Mesenchymal stem cell (in vitro differentiated cells and primary cell): ENCODE results near the gene LYRM9.
"Not testable (repeated sequence)": the region's sequence is repeated elsewhere in the genome, so short reads cannot be mapped to it uniquely, and the experiment has no call there.

Experiments
- DNase-seq: peaks from one replicate; pipeline ENCODE4 v3.0.0-alpha.2; 2013
- H2AFZ ChIP-seq: one replicate; pipeline ENCODE4 v1.6.1; 2013; ENCODE audit warnings: low read depth, mild to moderate bottlenecking, control low read depth, inconsistent platforms, low read length, moderate library complexity
- H2AK5ac ChIP-seq: 2 replicates; pipeline ENCODE4 v1.6.1; 2013; ENCODE audit warnings: low read length, moderate library complexity, mild to moderate bottlenecking, inconsistent platforms; ENCODE audit not compliant: severe bottlenecking
- H2BK120ac ChIP-seq: one replicate; pipeline ENCODE4 v1.6.1; 2013; ENCODE audit warnings: low read depth, mild to moderate bottlenecking, inconsistent platforms, low read length, moderate library complexity
- H2BK12ac ChIP-seq, 2 experiments: one replicate each; pipeline ENCODE4 v1.6.1; 2013; ENCODE audit warnings: inconsistent platforms in 2 of 2, low read length in 2 of 2, mild to moderate bottlenecking in 2 of 2, moderate library complexity in 2 of 2, control low read depth in 1 of 2
- H2BK15ac ChIP-seq: one replicate; pipeline ENCODE4 v1.6.1; 2013; ENCODE audit warnings: mild to moderate bottlenecking, low read depth, inconsistent platforms; ENCODE audit not compliant: poor library complexity, severe bottlenecking
- H2BK5ac ChIP-seq: 2 replicates; pipeline ENCODE4 v1.6.1; 2013; ENCODE audit warnings: low read depth, mild to moderate bottlenecking, low read length, control low read depth, inconsistent platforms; ENCODE audit not compliant: poor library complexity, severe bottlenecking
- H3K14ac ChIP-seq, 2 experiments: one replicate each; pipeline ENCODE4 v1.6.1; 2013; ENCODE audit warnings: inconsistent platforms in 2 of 2, low read length in 2 of 2, control low read depth in 1 of 2, mild to moderate bottlenecking in 1 of 2, moderate library complexity in 1 of 2
- H3K18ac ChIP-seq, 2 experiments: one replicate each; pipeline ENCODE4 v1.6.1; 2013; ENCODE audit warnings: inconsistent platforms in 2 of 2, low read length in 2 of 2, control low read depth in 1 of 2, low read depth in 1 of 2, mild to moderate bottlenecking in 1 of 2
- H3K23ac ChIP-seq, 2 experiments: one replicate each; pipeline ENCODE4 v1.6.1; 2013; ENCODE audit warnings: inconsistent platforms in 2 of 2, low read length in 2 of 2, mild to moderate bottlenecking in 2 of 2, moderate library complexity in 2 of 2, control low read depth in 1 of 2
- H3K27ac ChIP-seq: 2 replicates; pipeline ENCODE4 v1.5.1; 2013; ENCODE audit warnings: mild to moderate bottlenecking, moderate library complexity, low read length, control low read depth, inconsistent platforms; ENCODE audit not compliant: poor library complexity, severe bottlenecking
- H3K27me3 ChIP-seq, 2 experiments: 2 replicates each; pipeline versions ENCODE4 v1.6.1 to v1.7.0; 2013; ENCODE audit warnings: low read length in 2 of 2, mild to moderate bottlenecking in 2 of 2, moderate library complexity in 2 of 2, control low read depth in 1 of 2, inconsistent platforms in 1 of 2; ENCODE audit not compliant: control insufficient read depth in 1 of 2, insufficient read depth in 1 of 2
- H3K36me3 ChIP-seq, 2 experiments: 2 replicates each; pipeline versions ENCODE4 v1.6.1 to v1.7.0; 2013; ENCODE audit warnings: low read length in 2 of 2, control low read depth in 1 of 2, inconsistent platforms in 1 of 2, low read depth in 1 of 2, mild to moderate bottlenecking in 1 of 2; ENCODE audit not compliant: insufficient read depth in 2 of 2, control insufficient read depth in 1 of 2
- H3K4ac ChIP-seq, 2 experiments: one replicate each; pipeline ENCODE4 v1.6.1; 2013; ENCODE audit warnings: inconsistent platforms in 2 of 2, low read length in 2 of 2, mild to moderate bottlenecking in 2 of 2, moderate library complexity in 2 of 2, control low read depth in 1 of 2, low read depth in 1 of 2
- H3K4me1 ChIP-seq: 2 replicates; pipeline ENCODE4 v1.6.1; 2013; ENCODE audit warnings: low read depth, low read length, control low read depth; ENCODE audit not compliant: control insufficient read depth, insufficient read depth
- H3K4me2 ChIP-seq: 2 replicates; pipeline ENCODE4 v1.6.1; 2013; ENCODE audit warnings: low read length, mild to moderate bottlenecking, inconsistent platforms; ENCODE audit not compliant: poor library complexity, severe bottlenecking
- H3K4me3 ChIP-seq, 2 experiments: 2 replicates each; pipeline versions ENCODE4 v1.5.1 to v1.7.0; 2013; ENCODE audit warnings: low read length in 2 of 2, mild to moderate bottlenecking in 2 of 2, control low read depth in 1 of 2, low read depth in 1 of 2; ENCODE audit not compliant: insufficient read depth in 1 of 2
- H3K79me1 ChIP-seq: replicated peaks from 2 replicates; pipeline ENCODE4 v1.6.1; 2013; ENCODE audit warnings: mild to moderate bottlenecking, control low read depth, low read length, inconsistent platforms; ENCODE audit not compliant: poor library complexity, severe bottlenecking
- H3K9ac ChIP-seq: 2 replicates; pipeline ENCODE4 v1.7.0; 2013; ENCODE audit warnings: mild to moderate bottlenecking, low read length, moderate library complexity
- H3K9me3 ChIP-seq: 2 replicates; pipeline ENCODE4 v1.7.0; 2013; ENCODE audit warnings: mild to moderate bottlenecking, low read length; ENCODE audit not compliant: control insufficient read depth
- H4K8ac ChIP-seq: one replicate; pipeline ENCODE4 v1.6.1; 2013; ENCODE audit warnings: inconsistent platforms, mild to moderate bottlenecking, low read length, moderate library complexity
- H4K91ac ChIP-seq: one replicate; pipeline ENCODE4 v1.6.1; 2013; ENCODE audit warnings: mild to moderate bottlenecking, low read length, inconsistent platforms
- WGBS: methylation state at CpG from one replicate; pipeline ENCODE4 v1.1.7; 2013; ENCODE audit warnings: mixed read lengths; 5-methylcytosine and 5-hydroxymethylcytosine counted together

The LYRM9 gene

GRCh38 chr17:27888067-27888466 is 5.1 kb downstream of the LYRM9 start:
- H2BK120ac ChIP-seq = no peak overlapping the region
- 95% methylated on average over 2 of the region's 2 CpGs for WGBS
- no peaks in the 10 kb centered on the region for H3K27me3 ChIP-seq
- no peak overlapping the region for H4K8ac ChIP-seq
- no peak overlapping the region for H3K18ac ChIP-seq
- H3K23ac ChIP-seq = no peak overlapping the region
- H3K27ac ChIP-seq = no peak overlapping the region
- H3K9me3 ChIP-seq = no peaks in the 10 kb centered on the region
- H2BK15ac ChIP-seq = no peak overlapping the region
- H2BK12ac ChIP-seq = no peak overlapping the region
- peaks cover 9% of the 10 kb centered on the region for H3K4me1 ChIP-seq
- no peak overlapping the region for H3K4me2 ChIP-seq
- DNase-seq = no peak
- no peak overlapping the region for H4K91ac ChIP-seq
- H3K14ac ChIP-seq = no peak overlapping the region
- peak overlapping the region; percentile 69 for H2AK5ac ChIP-seq
- no peak overlapping the region for H3K9ac ChIP-seq
- H3K4me3 ChIP-seq = no peak overlapping the region
- H3K79me1 ChIP-seq = no peaks in the 10 kb centered on the region
- H2BK5ac ChIP-seq = no peak overlapping the region
- H3K4ac ChIP-seq = no peak overlapping the region
- peaks cover 0 to 4% of the 10 kb centered on the region in 2 experiments for H3K36me3 ChIP-seq
- no peak overlapping the region for H2AFZ ChIP-seq

- not testable (repeated sequence) for H3K14ac ChIP-seq, DNase-seq, H2BK5ac ChIP-seq, H4K91ac ChIP-seq, H3K36me3 ChIP-seq, H3K27me3 ChIP-seq, H4K8ac ChIP-seq, H2AFZ ChIP-seq, H3K18ac ChIP-seq, H3K4me2 ChIP-seq, H3K27ac ChIP-seq, H3K9ac ChIP-seq, H2AK5ac ChIP-seq, H2BK120ac ChIP-seq, H3K4me3 ChIP-seq, H3K4ac ChIP-seq, H2BK15ac ChIP-seq, H3K79me1 ChIP-seq, H3K23ac ChIP-seq, H2BK12ac ChIP-seq, H3K9me3 ChIP-seq
- peaks cover 14% of the 10 kb centered on the region for H3K4me1 ChIP-seq
- 87% methylated on average over 8 of the region's 8 CpGs for WGBS
These were observed 6.7 kb downstream of the LYRM9 start for GRCh38 chr17:27886348-27886906.

GRCh38 chr17:27882162-27882840 is 10.9 kb downstream of the LYRM9 start:
- H3K4ac ChIP-seq = no peak overlapping the region
- peaks cover 7 to 11% of the 10 kb centered on the region in 2 experiments for H3K36me3 ChIP-seq
- H3K9me3 ChIP-seq = no peaks in the 10 kb centered on the region
- no peak overlapping the region for H3K4me2 ChIP-seq
- no peak overlapping the region for H2BK5ac ChIP-seq
- H3K18ac ChIP-seq = no peak overlapping the region
- no peaks in the 10 kb centered on the region for H3K79me1 ChIP-seq
- H3K4me3 ChIP-seq = no peak overlapping the region
- DNase-seq = no peak
- H3K4me1 ChIP-seq = peaks cover 6% of the 10 kb centered on the region
- no peak overlapping the region for H3K27ac ChIP-seq
- H2BK120ac ChIP-seq = no peak overlapping the region
- H2BK15ac ChIP-seq = no peak overlapping the region
- no peak overlapping the region for H2AK5ac ChIP-seq
- H2AFZ ChIP-seq = no peak overlapping the region
- H4K91ac ChIP-seq = no peak overlapping the region
- H3K9ac ChIP-seq = no peak overlapping the region
- no peak overlapping the region for H4K8ac ChIP-seq
- H3K23ac ChIP-seq = no peak overlapping the region
- no peak overlapping the region for H3K14ac ChIP-seq
- 91% methylated on average over 11 of the region's 11 CpGs for WGBS
- no peaks in the 10 kb centered on the region for H3K27me3 ChIP-seq
- no peak overlapping the region for H2BK12ac ChIP-seq

- Histone ChIP-seq H3K27me3 (no peaks in the 10 kb centered on the region), H2BK12ac (no peak overlapping the region), H3K9me3 (no peaks in the 10 kb centered on the region), H3K4ac (no peak overlapping the region), H4K91ac (no peak overlapping the region), H4K8ac (no peak overlapping the region), H3K79me1 (no peaks in the 10 kb centered on the region), H3K14ac (no peak overlapping the region), H3K27ac (no peak overlapping the region), H3K36me3 (peaks cover 7 to 11% of the 10 kb centered on the region in 2 experiments), H2BK15ac (no peak overlapping the region), H2BK5ac (no peak overlapping the region), H3K4me1 (peaks cover 6% of the 10 kb centered on the region), H2AFZ (no peak overlapping the region), H2BK120ac (no peak overlapping the region), H3K18ac (no peak overlapping the region), H3K23ac (no peak overlapping the region), H3K4me2 (no peak overlapping the region), H2AK5ac (no peak overlapping the region), H3K9ac (no peak overlapping the region), H3K4me3 (no peak overlapping the region)
- WGBS = 9% methylated on average over 3 of the region's 3 CpGs
- DNase-seq = peak; percentile 63
These were observed 13.1 kb downstream of the LYRM9 start for GRCh38 chr17:27879987-27880608.
